NCI-H2081 (cell line): ENCODE measurements around the gene TRMT2A.
"Not testable (repeated sequence)": the region's sequence is repeated elsewhere in the genome, so short reads cannot be mapped to it uniquely, and the experiment has no call there.

Experiments used
- DNase-seq, 2 experiments: peaks; one replicate each; lab custom pipeline; 2025; lab: John Stamatoyannopoulos, UW

Gene TRMT2A

GRCh38 chr22:20086101-20086599 is 30.9 kb downstream of the TRMT2A start:
- DNase-seq, result no peak

GRCh38 chr22:20085651-20086050 is 31.4 kb downstream of the TRMT2A start:
- no peak for DNase-seq

GRCh38 chr22:20084547-20085413 is 32.2 kb downstream of the TRMT2A start:
- no peak for DNase-seq

- DNase-seq, result no peak
These were observed 33.0 kb downstream of the TRMT2A start for GRCh38 chr22:20083891-20084546.

GRCh38 chr22:20083157-20083890 is 33.7 kb downstream of the TRMT2A start:
- no peak for DNase-seq

- DNase-seq, result peak; percentile 26 to 51
These were observed 36.0 kb downstream of the TRMT2A start for GRCh38 chr22:20080776-20081654.

- peak; percentile 32 to 48 for DNase-seq
These were observed 36.6 kb downstream of the TRMT2A start for GRCh38 chr22:20080445-20080775.

- DNase-seq, result peak; percentile 87 to 94
These were observed 37.1 kb downstream of the TRMT2A start, which contains the start of gene DGCR8 for GRCh38 chr22:20079745-20080444. TSS of gene DGCR8 (plus strand) at chr22:20080241. CDS start at chr22:20085964, 5,723 bp downstream.

- DNase-seq, result no peak
These were observed 40.3 kb downstream of the TRMT2A start for GRCh38 chr22:20076627-20077172.

- no peak for DNase-seq
These were observed 45.5 kb downstream of the TRMT2A start for GRCh38 chr22:20071524-20071972.

GRCh38 chr22:20069331-20070042 is 47.5 kb downstream of the TRMT2A start:
- no peak for DNase-seq

GRCh38 chr22:20068640-20069039 is 48.4 kb downstream of the TRMT2A start:
- no peak for DNase-seq

GRCh38 chr22:20067384-20067682 is 49.7 kb downstream of the TRMT2A start:
- DNase-seq, result not testable (repeated sequence)

- no peak for DNase-seq
These were observed 50.2 kb downstream of the TRMT2A start for GRCh38 chr22:20066617-20067383.

- DNase-seq, result no peak
These were observed 51.0 kb downstream of the TRMT2A start for GRCh38 chr22:20065896-20066616.

GRCh38 chr22:20064545-20065262 is 52.3 kb downstream of the TRMT2A start:
- no peak for DNase-seq

GRCh38 chr22:20064140-20064480 is 52.9 kb downstream of the TRMT2A start:
- DNase-seq, result no peak
